ENCODE measurements around the gene TSHZ2. TPM values are rescaled to one million over a fixed set of nuclear protein-coding genes. Genes with fewer than 3 reads are reported as not detected.

Gene TSHZ2
- total RNA-seq, 1 experiment from 2014 or later, result 0.07 TPM

GRCh38 chr20:53324816-53325215 is 352.7 kb downstream of the TSHZ2 start:
- no peak overlapping the region for H3K18ac ChIP-seq (ENCODE audit: insufficient read length, low read depth, low read length)
- no peaks in the 10 kb centered on the region for H4K20me1 ChIP-seq (ENCODE audit: control insufficient read depth, insufficient read depth, insufficient read length)
- no peaks in the 10 kb centered on the region; the same call in 1 of the 2 replicates for H3K79me2 ChIP-seq (ENCODE audit: insufficient read depth, low read length)
- H3K9me3 ChIP-seq (ENCODE audit: control insufficient read depth, low read depth, low read length), result no peaks in the 10 kb centered on the region
- Mint-ChIP-seq H3K4me1 (peaks cover 10 to 13% of the 10 kb centered on the region in 2 experiments), H3K27ac (no peak overlapping the region), H3K9me3 (no peaks in the 10 kb centered on the region), H3K27me3 (ENCODE audit: low read depth) (no peaks in the 10 kb centered on the region), H3K4me3 (no peak overlapping the region), H3K36me3 (ENCODE audit: insufficient read depth in 1 of 3, low read depth in 3 of 3) (no peaks in the 10 kb centered on the region)
- H2BK120ac ChIP-seq (ENCODE audit: low read depth, low read length, poor library complexity, severe bottlenecking), result no peak overlapping the region
- no peaks in the 10 kb centered on the region for H3K79me1 ChIP-seq (ENCODE audit: insufficient read depth, low read depth, low read length, poor library complexity, severe bottlenecking)
- no peak overlapping the region for H3T11ph ChIP-seq (ENCODE audit: low read length)
- DNase-seq, result no peak
- no peak overlapping the region for H3K27ac ChIP-seq (ENCODE audit: insufficient read length, low read depth, low read length)
- TF ChIP-seq CTCF (conservative IDR thresholded peaks at IDR 0.05), result no peak
- no peak overlapping the region for H2BK5ac ChIP-seq (ENCODE audit: insufficient read length, low read length)
- no peaks in the 10 kb centered on the region for H3K23me2 ChIP-seq (ENCODE audit: insufficient read length, low read depth, low read length, poor library complexity, severe bottlenecking)
- H4K5ac ChIP-seq (ENCODE audit: insufficient read length, low read depth, low read length), result no peak overlapping the region
- no peak overlapping the region for H4K8ac ChIP-seq (replicated peaks; ENCODE audit: insufficient read length, low read depth, low read length)
- no peak overlapping the region for H4K91ac ChIP-seq (ENCODE audit: insufficient read length, low read depth, low read length)
- H2BK20ac ChIP-seq (ENCODE audit: low read depth, low read length, poor library complexity, severe bottlenecking), result no peak overlapping the region
- no peak overlapping the region for H2BK12ac ChIP-seq (ENCODE audit: insufficient read length, low read depth, low read length)
- H3K4me2 ChIP-seq (ENCODE audit: insufficient read depth, insufficient read length, low read length), result no peak overlapping the region
- no peak overlapping the region for H3K23ac ChIP-seq (ENCODE audit: insufficient read length, low read depth, low read length)
- H3K9ac ChIP-seq (ENCODE audit: extremely low read depth, insufficient read length, low read length), result no peak overlapping the region
- no peak overlapping the region for H2AFZ ChIP-seq (ENCODE audit: low read length)
- H3K4ac ChIP-seq (ENCODE audit: low read depth, low read length), result no peak overlapping the region
- H2AK5ac ChIP-seq (ENCODE audit: insufficient read length, low read length), result no peak overlapping the region
- no peak overlapping the region for H3K56ac ChIP-seq (ENCODE audit: insufficient read length, low read depth, low read length)
- no peak overlapping the region for H2BK15ac ChIP-seq (ENCODE audit: low read depth, low read length)
- no peak overlapping the region for H3K14ac ChIP-seq (ENCODE audit: insufficient read depth, low read length)
- H3K27me3 ChIP-seq (ENCODE audit: insufficient read depth, low read length), result no peaks in the 10 kb centered on the region
- peaks cover 5% of the 10 kb centered on the region; the same call in 1 of the 2 replicates for H3K4me1 ChIP-seq (ENCODE audit: insufficient read depth, low read length)
- no CpG with 5 or more reads among the region's 4 CpGs for WGBS (ENCODE audit: extremely low coverage, insufficient read length, low lambda C conversion rate)

All from H9 (cell line).